MM.1S (cell line): Measurements from ENCODE around the gene FRAS1.
"Not testable (repeated sequence)": the region's sequence is repeated elsewhere in the genome, so short reads cannot be mapped to it uniquely, and the experiment has no call there.

ENCODE experiments used
- DNase-seq: peaks from one replicate; pipeline ENCODE4 v3.0.0-alpha.2; 2015
- H2AFZ ChIP-seq: fragments of 300-600 bp; sonication (generic); 2 replicates; pipeline ENCODE4 v1.6.0; 2016; ENCODE audit warnings: antibody characterized with exemption, low read length
- H3F3A ChIP-seq: fragments of 300-600 bp; sonication (generic); 2 replicates; pipeline ENCODE4 v1.6.1; 2016; ENCODE audit warnings: mild to moderate bottlenecking, antibody characterized with exemption, low read length, moderate library complexity, mixed read lengths; ENCODE audit not compliant: insufficient read depth
- H3K27ac ChIP-seq: fragments of 300-600 bp; sonication (generic); 2 replicates; pipeline ENCODE4 v1.5.1; 2016; ENCODE audit warnings: mild to moderate bottlenecking, low read length
- H3K27me3 ChIP-seq: fragments of 300-600 bp; sonication (generic); replicated peaks from 2 replicates; pipeline ENCODE4 v1.6.0; 2016; ENCODE audit warnings: low read length; ENCODE audit not compliant: insufficient read depth
- H3K36me3 ChIP-seq: fragments of 300-600 bp; sonication (generic); replicated peaks from 2 replicates; pipeline ENCODE4 v1.6.1; 2016; ENCODE audit warnings: mild to moderate bottlenecking, low read length, mixed read lengths; ENCODE audit not compliant: insufficient read depth
- H3K4me1 ChIP-seq: fragments of 300-600 bp; sonication (generic); 2 replicates; pipeline ENCODE4 v1.6.1; 2016; ENCODE audit warnings: low read length, mixed read lengths
- H3K4me2 ChIP-seq: fragments of 300-600 bp; sonication (generic); 2 replicates; pipeline ENCODE4 v1.6.0; 2016; ENCODE audit warnings: low read depth, low read length
- H3K4me3 ChIP-seq: fragments of 300-600 bp; sonication (generic); 2 replicates; pipeline ENCODE4 v1.5.1; 2016; ENCODE audit warnings: low read length, mixed read lengths
- H3K79me2 ChIP-seq: fragments of 300-600 bp; sonication (generic); 2 replicates; pipeline ENCODE4 v1.6.1; 2016; ENCODE audit warnings: mixed run types, low read length, mixed read lengths
- H3K9ac ChIP-seq: fragments of 300-600 bp; sonication (generic); 2 replicates; pipeline ENCODE4 v1.6.1; 2016; ENCODE audit warnings: low read length, mixed read lengths
- H3K9me2 ChIP-seq: fragments of 300-600 bp; sonication (generic); replicated peaks from 2 replicates; pipeline ENCODE4 v1.6.1; 2016; ENCODE audit warnings: mild to moderate bottlenecking, low read length, mixed read lengths; ENCODE audit not compliant: insufficient read depth
- H3K9me3 ChIP-seq: fragments of 300-600 bp; sonication (generic); replicated peaks from 2 replicates; pipeline ENCODE4 v1.6.1; 2016; ENCODE audit warnings: mild to moderate bottlenecking, low read length, mixed read lengths; ENCODE audit not compliant: insufficient read depth
- H4K20me1 ChIP-seq: fragments of 300-600 bp; sonication (generic); 2 replicates; pipeline ENCODE4 v1.6.1; 2016; ENCODE audit warnings: mild to moderate bottlenecking, low read length, moderate library complexity, mixed read lengths; ENCODE audit not compliant: insufficient read depth
- EZH2 ChIP-seq: fragments of 300-600 bp; sonication (generic); optimal IDR thresholded peaks from 2 replicates; pipeline ENCODE3; 2017; ENCODE audit warnings: low read depth, mild to moderate bottlenecking, antibody characterized with exemption, low read length, mixed read lengths
- EZH2phosphoT487 ChIP-seq: fragments of 300-600 bp; sonication (generic); IDR thresholded peaks from 2 replicates; pipeline ENCODE4 v1.6.1; 2018; ENCODE audit warnings: antibody characterized with exemption, low read length
- TF ChIP-seq, protein P1 (sequence below): fragments of 300-600 bp; sonication (generic); IDR thresholded peaks from 2 replicates; pipeline ENCODE4 v1.5.1; 2016; ENCODE audit warnings: antibody characterized with exemption, low read length, mixed read lengths

The FRAS1 gene

DNA sequence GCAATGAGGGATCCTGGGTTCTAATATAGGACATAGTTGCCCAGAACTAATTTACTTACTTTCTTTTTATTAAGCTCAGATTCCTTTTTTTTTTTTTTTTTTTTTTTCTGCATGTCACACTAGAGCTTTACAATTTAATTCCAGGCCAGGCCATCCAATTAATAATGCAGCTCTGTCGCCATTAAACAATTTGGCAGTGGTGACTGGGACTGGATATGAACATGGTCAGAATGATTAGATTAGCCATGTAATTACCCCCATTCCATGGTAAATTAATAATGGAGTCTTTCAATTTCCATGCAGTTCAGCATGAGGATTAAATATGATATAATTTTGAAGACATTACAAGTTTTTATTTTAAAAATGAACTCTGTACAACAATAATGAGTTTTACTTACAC is 267.5 kb downstream of the FRAS1 start:
- Histone ChIP-seq H3K79me2 (no peaks in the 10 kb centered on the region), H3K4me3 (no peak overlapping the region), H4K20me1 (no peaks in the 10 kb centered on the region), H2AFZ (no peak overlapping the region), H3K36me3 (no peaks in the 10 kb centered on the region), H3K27ac (no peak overlapping the region), H3K9ac (no peak overlapping the region), H3F3A (no peaks in the 10 kb centered on the region), H3K4me2 (no peak overlapping the region), H3K9me3 (no peaks in the 10 kb centered on the region), H3K9me2 (no peaks in the 10 kb centered on the region), H3K4me1 (no peaks in the 10 kb centered on the region), H3K27me3 (no peaks in the 10 kb centered on the region)
- DNase-seq, result no peak
- TF ChIP-seq EZH2phosphoT487 (no peak), EZH2 (no peak)
- TF ChIP-seq, protein P1, sequence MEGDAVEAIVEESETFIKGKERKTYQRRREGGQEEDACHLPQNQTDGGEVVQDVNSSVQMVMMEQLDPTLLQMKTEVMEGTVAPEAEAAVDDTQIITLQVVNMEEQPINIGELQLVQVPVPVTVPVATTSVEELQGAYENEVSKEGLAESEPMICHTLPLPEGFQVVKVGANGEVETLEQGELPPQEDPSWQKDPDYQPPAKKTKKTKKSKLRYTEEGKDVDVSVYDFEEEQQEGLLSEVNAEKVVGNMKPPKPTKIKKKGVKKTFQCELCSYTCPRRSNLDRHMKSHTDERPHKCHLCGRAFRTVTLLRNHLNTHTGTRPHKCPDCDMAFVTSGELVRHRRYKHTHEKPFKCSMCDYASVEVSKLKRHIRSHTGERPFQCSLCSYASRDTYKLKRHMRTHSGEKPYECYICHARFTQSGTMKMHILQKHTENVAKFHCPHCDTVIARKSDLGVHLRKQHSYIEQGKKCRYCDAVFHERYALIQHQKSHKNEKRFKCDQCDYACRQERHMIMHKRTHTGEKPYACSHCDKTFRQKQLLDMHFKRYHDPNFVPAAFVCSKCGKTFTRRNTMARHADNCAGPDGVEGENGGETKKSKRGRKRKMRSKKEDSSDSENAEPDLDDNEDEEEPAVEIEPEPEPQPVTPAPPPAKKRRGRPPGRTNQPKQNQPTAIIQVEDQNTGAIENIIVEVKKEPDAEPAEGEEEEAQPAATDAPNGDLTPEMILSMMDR, result no peak

- Histone ChIP-seq H3K9ac (no peak overlapping the region), H3K4me1 (no peaks in the 10 kb centered on the region), H3K9me3 (no peaks in the 10 kb centered on the region), H4K20me1 (no peaks in the 10 kb centered on the region), H3K27ac (no peak overlapping the region), H3F3A (no peaks in the 10 kb centered on the region), H3K27me3 (no peaks in the 10 kb centered on the region), H3K79me2 (no peaks in the 10 kb centered on the region), H2AFZ (no peak overlapping the region), H3K4me3 (no peak overlapping the region), H3K36me3 (no peaks in the 10 kb centered on the region), H3K4me2 (no peak overlapping the region), H3K9me2 (no peaks in the 10 kb centered on the region)
- no peak for TF ChIP-seq EZH2phosphoT487
- TF ChIP-seq EZH2, result no peak
- TF ChIP-seq, protein P1, result no peak
- DNase-seq, result no peak
Measured at GRCh38 chr4:78325271-78326157, 268.4 kb downstream of the FRAS1 start.

DNA sequence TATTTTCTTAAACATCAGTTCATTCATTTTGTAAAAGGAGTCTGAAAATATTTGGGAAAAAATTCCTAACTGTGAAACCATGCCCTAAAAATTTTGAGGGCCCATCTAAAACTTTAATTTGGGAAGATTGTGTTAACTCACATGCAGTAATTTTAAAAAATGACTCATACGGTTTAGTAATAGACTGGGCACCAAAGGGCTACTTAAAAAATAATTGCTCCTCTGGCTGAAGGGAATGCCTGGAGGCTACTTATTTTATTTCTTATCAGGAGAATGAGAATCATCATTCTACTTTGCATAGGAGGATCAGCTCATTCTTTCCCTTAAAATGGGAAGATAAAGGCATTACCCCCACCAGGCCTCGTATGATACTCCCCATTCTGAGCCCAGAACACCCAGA is 271.5 kb downstream of the FRAS1 start:
- DNase-seq, H3K4me1 ChIP-seq, H3K27ac ChIP-seq, H3K36me3 ChIP-seq, H3K9me2 ChIP-seq, H3K27me3 ChIP-seq, H4K20me1 ChIP-seq, H3K79me2 ChIP-seq, H3K4me3 ChIP-seq, H3K4me2 ChIP-seq, H3K9me3 ChIP-seq, H2AFZ ChIP-seq, H3F3A ChIP-seq, H3K9ac ChIP-seq: not testable (repeated sequence)

DNA sequence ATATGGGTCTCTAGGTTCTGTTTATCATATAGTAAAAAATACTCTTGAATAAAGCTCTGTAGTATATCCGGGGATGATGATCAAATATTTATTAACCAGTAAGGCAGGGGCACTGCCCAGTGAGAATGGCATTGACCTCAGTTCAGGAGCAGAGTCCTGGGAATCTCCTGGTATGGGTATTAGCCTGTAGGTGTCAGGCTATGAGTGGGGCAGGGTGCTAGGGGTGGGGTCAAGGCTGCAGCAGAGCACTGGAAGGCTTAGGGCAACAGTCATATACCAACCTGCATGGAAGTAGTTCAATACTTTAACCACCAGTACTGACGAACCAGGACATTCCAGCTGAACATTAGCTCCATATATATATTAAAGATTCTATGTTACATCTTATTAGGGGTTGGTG is 274.1 kb downstream of the FRAS1 start:
- H3K4me2 ChIP-seq, result no peak overlapping the region
- H3F3A ChIP-seq, result no peaks in the 10 kb centered on the region
- no peaks in the 10 kb centered on the region for H3K9me2 ChIP-seq
- H3K27me3 ChIP-seq, result no peaks in the 10 kb centered on the region
- no peak overlapping the region for H2AFZ ChIP-seq
- no peaks in the 10 kb centered on the region for H3K79me2 ChIP-seq
- H3K4me1 ChIP-seq, result no peaks in the 10 kb centered on the region
- no peak overlapping the region for H3K27ac ChIP-seq
- no peak overlapping the region for H3K4me3 ChIP-seq
- DNase-seq, result no peak
- H3K36me3 ChIP-seq, result no peaks in the 10 kb centered on the region
- TF ChIP-seq EZH2phosphoT487 (no peak), EZH2 (no peak)
- TF ChIP-seq, protein P1, result no peak
- H3K9ac ChIP-seq, result no peak overlapping the region
- H4K20me1 ChIP-seq, result no peaks in the 10 kb centered on the region
- H3K9me3 ChIP-seq, result no peaks in the 10 kb centered on the region
